Neural cell (in vitro differentiated cells): ENCODE data around the gene SLC23A3.
A peak's percentile ranks its signal among the peaks of the same experiment; 100 is the strongest.

Experiments used
- EP300 ChIP-seq: fragments of 450-650 bp; conservative IDR thresholded peaks from 2 replicates; pipeline ENCODE4 v1.6.1; 2014; ENCODE audit warnings: antibody characterized with exemption, mild to moderate bottlenecking, moderate library complexity; ENCODE audit not compliant: poor library complexity, severe bottlenecking
- EZH2 ChIP-seq: fragments of 200-600, 300-800 bp; shearing (Covaris generic), sonication (generic); IDR thresholded peaks from 2 replicates; pipeline ENCODE4 v1.6.1; 2014; ENCODE audit warnings: antibody characterized with exemption, low read length, borderline replicate concordance, mild to moderate bottlenecking; ENCODE audit not compliant: insufficient read depth, poor library complexity, severe bottlenecking
- POLR2AphosphoS5 ChIP-seq: IDR thresholded peaks from 2 replicates; pipeline ENCODE4 v1.6.1; 2012
- RAD21 ChIP-seq: fragments of 450-650 bp; conservative IDR thresholded peaks from 2 replicates; pipeline ENCODE4 v1.6.1; 2014; ENCODE audit warnings: antibody characterized with exemption, mild to moderate bottlenecking, moderate library complexity
- TAF1 ChIP-seq: IDR thresholded peaks from 2 replicates; pipeline ENCODE4 v1.6.1; 2012; ENCODE audit warnings: low read depth
- TF ChIP-seq, protein P1 (sequence below): fragments of 450-650 bp; IDR thresholded peaks from 2 replicates; pipeline ENCODE4 v1.5.1; 2014; ENCODE audit warnings: antibody characterized with exemption, mild to moderate bottlenecking, moderate library complexity; ENCODE audit not compliant: poor library complexity, severe bottlenecking
- TF ChIP-seq, protein P2 (sequence below): IDR thresholded peaks from 2 replicates; pipeline ENCODE4 v1.6.1; 2012; ENCODE audit warnings: borderline replicate concordance

- TF ChIP-seq EP300, result peak; percentile 63
- TF ChIP-seq EZH2, result no peak
- TF ChIP-seq, protein P1, sequence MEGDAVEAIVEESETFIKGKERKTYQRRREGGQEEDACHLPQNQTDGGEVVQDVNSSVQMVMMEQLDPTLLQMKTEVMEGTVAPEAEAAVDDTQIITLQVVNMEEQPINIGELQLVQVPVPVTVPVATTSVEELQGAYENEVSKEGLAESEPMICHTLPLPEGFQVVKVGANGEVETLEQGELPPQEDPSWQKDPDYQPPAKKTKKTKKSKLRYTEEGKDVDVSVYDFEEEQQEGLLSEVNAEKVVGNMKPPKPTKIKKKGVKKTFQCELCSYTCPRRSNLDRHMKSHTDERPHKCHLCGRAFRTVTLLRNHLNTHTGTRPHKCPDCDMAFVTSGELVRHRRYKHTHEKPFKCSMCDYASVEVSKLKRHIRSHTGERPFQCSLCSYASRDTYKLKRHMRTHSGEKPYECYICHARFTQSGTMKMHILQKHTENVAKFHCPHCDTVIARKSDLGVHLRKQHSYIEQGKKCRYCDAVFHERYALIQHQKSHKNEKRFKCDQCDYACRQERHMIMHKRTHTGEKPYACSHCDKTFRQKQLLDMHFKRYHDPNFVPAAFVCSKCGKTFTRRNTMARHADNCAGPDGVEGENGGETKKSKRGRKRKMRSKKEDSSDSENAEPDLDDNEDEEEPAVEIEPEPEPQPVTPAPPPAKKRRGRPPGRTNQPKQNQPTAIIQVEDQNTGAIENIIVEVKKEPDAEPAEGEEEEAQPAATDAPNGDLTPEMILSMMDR, result peak; percentile 48
- peak; percentile 93 for TF ChIP-seq TAF1
- TF ChIP-seq RAD21, result peak; percentile 47
- TF ChIP-seq, protein P2, sequence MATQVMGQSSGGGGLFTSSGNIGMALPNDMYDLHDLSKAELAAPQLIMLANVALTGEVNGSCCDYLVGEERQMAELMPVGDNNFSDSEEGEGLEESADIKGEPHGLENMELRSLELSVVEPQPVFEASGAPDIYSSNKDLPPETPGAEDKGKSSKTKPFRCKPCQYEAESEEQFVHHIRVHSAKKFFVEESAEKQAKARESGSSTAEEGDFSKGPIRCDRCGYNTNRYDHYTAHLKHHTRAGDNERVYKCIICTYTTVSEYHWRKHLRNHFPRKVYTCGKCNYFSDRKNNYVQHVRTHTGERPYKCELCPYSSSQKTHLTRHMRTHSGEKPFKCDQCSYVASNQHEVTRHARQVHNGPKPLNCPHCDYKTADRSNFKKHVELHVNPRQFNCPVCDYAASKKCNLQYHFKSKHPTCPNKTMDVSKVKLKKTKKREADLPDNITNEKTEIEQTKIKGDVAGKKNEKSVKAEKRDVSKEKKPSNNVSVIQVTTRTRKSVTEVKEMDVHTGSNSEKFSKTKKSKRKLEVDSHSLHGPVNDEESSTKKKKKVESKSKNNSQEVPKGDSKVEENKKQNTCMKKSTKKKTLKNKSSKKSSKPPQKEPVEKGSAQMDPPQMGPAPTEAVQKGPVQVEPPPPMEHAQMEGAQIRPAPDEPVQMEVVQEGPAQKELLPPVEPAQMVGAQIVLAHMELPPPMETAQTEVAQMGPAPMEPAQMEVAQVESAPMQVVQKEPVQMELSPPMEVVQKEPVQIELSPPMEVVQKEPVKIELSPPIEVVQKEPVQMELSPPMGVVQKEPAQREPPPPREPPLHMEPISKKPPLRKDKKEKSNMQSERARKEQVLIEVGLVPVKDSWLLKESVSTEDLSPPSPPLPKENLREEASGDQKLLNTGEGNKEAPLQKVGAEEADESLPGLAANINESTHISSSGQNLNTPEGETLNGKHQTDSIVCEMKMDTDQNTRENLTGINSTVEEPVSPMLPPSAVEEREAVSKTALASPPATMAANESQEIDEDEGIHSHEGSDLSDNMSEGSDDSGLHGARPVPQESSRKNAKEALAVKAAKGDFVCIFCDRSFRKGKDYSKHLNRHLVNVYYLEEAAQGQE, result peak; percentile 91
- TF ChIP-seq POLR2AphosphoS5, result peak; percentile 97
Measured at GRCh38 chr2:219206328-219207133, 36.7 kb upstream of the SLC23A3 start, which contains the start of gene ZFAND2B.
